B cell (primary cell): ENCODE measurements around the gene EP400. TPM values are rescaled to one million over a fixed set of nuclear protein-coding genes. Genes with fewer than 3 reads are reported as not detected.

Source experiments
- ATAC-seq: fragments of 200-7000 bp; cut with Tn5 transposase; one replicate; pipeline ENCODE4 v1.10.0; 2021; ENCODE audit warnings: low read depth, mild to moderate bottlenecking, moderate number of reproducible peaks, moderate library complexity
- CTCF ChIA-PET: fragments of 350-600 bp; sonication (Branson Sonifier 250); formaldehyde crosslinking; loops from one replicate; lab custom pipeline; 2021; ENCODE audit warnings: antibody characterized with exemption, inconsistent platforms; lab: Charles Lee
- POLR2A ChIA-PET: fragments of 350-600 bp; sonication (Branson Sonifier 250); formaldehyde crosslinking; loops from one replicate; lab custom pipeline; 2021; ENCODE audit warnings: antibody characterized with exemption; lab: Charles Lee
- DNase-seq: peaks from one replicate; pipeline ENCODE4 v3.0.0; 2013
- H2AFZ ChIP-seq: 2 replicates; pipeline ENCODE4 v1.6.1; 2012; ENCODE audit warnings: mild to moderate bottlenecking, low read depth, low read length; ENCODE audit not compliant: insufficient read depth, poor library complexity, severe bottlenecking
- H3K27ac ChIP-seq, 2 donors: 1 replicate in 1 of 2; 2 replicates in 1 of 2; pipeline ENCODE4 v1.5.1; 2012 to 2013; ENCODE audit warnings: low read length in 2 of 2, mild to moderate bottlenecking in 2 of 2, moderate library complexity in 1 of 2
- H3K27me3 ChIP-seq, 4 experiments: fragments of 200-600 bp in 1 of 4; sonication (generic) in 1 of 4; replicated peaks in 1 of 4; 1 replicate in 2 of 4; 2 replicates in 2 of 4; pipeline versions ENCODE4 v1.6.1 to v1.7.0; 2013 to 2016; ENCODE audit warnings: low read length in 3 of 4, mild to moderate bottlenecking in 2 of 4, mixed read lengths in 1 of 4, moderate library complexity in 1 of 4; ENCODE audit not compliant: insufficient read depth in 4 of 4, control insufficient read depth in 3 of 4; ENCODE audit errors: control extremely low read depth in 1 of 4
- H3K36me3 ChIP-seq, 2 experiments: replicated peaks in 1 of 2; 1 replicate in 1 of 2; 2 replicates in 1 of 2; pipeline versions ENCODE4 v1.6.1 to v1.7.1; 2013; ENCODE audit warnings: low read length in 1 of 2; ENCODE audit not compliant: insufficient read depth in 2 of 2, control insufficient read depth in 1 of 2; ENCODE audit errors: control extremely low read depth in 1 of 2, extremely low read depth in 1 of 2
- H3K4me1 ChIP-seq, 2 donors: fragments of 200-600 bp in 1 of 2; sonication (generic) in 1 of 2; 1 replicate in 1 of 2; 2 replicates in 1 of 2; pipeline versions ENCODE4 v1.5.1 to v1.6.1; 2013 to 2017; ENCODE audit warnings: low read length in 2 of 2; ENCODE audit not compliant: control insufficient read depth in 2 of 2, insufficient read depth in 2 of 2
- H3K4me2 ChIP-seq: replicated peaks from 2 replicates; pipeline ENCODE3; 2012; ENCODE audit warnings: mild to moderate bottlenecking, low read depth, low read length; ENCODE audit not compliant: poor library complexity, severe bottlenecking
- H3K4me3 ChIP-seq, 5 experiments: fragments of 200-600 bp in 1 of 5; sonication (generic) in 1 of 5; 1 replicate in 3 of 5; 2 replicates in 2 of 5; pipeline versions ENCODE4 v1.5.1 to v1.7.0; 2011 to 2016; ENCODE audit warnings: low read length in 4 of 5, mild to moderate bottlenecking in 4 of 5, low read depth in 2 of 5, control low read depth in 1 of 5, moderate library complexity in 1 of 5; ENCODE audit not compliant: insufficient read depth in 1 of 5; ENCODE audit errors: control extremely low read depth in 1 of 5, extremely low read depth in 1 of 5
- H3K79me2 ChIP-seq: fragments of 200-600 bp; sonication (generic); one replicate; pipeline ENCODE4 v1.6.0; 2016; ENCODE audit warnings: low read length; ENCODE audit not compliant: control insufficient read depth, insufficient read depth
- H3K9ac ChIP-seq: fragments of 200-600 bp; sonication (generic); 2 replicates; pipeline ENCODE4 v1.6.1; 2017; ENCODE audit warnings: mild to moderate bottlenecking, low read length, moderate library complexity
- H3K9me3 ChIP-seq, 3 donors: one replicate each; pipeline versions ENCODE4 v1.6.1 to v1.7.1; 2013; ENCODE audit warnings: low read length in 2 of 3; ENCODE audit not compliant: control insufficient read depth in 2 of 3, insufficient read depth in 1 of 3; ENCODE audit errors: control extremely low read depth in 1 of 3
- H4K20me1 ChIP-seq: 2 replicates; pipeline ENCODE4 v1.6.0; 2012; ENCODE audit warnings: mild to moderate bottlenecking, low read length; ENCODE audit not compliant: insufficient read depth, control insufficient read depth, poor library complexity, severe bottlenecking
- H3K27ac Mint-ChIP-seq: one replicate; pipeline ENCODE4 v1.8.0; 2021; ENCODE audit warnings: mixed read lengths
- H3K27me3 Mint-ChIP-seq: one replicate; pipeline ENCODE4 v1.8.0; 2021; ENCODE audit warnings: mixed read lengths
- H3K4me1 Mint-ChIP-seq: one replicate; pipeline ENCODE4 v1.8.0; 2021; ENCODE audit warnings: mixed read lengths
- H3K4me3 Mint-ChIP-seq: one replicate; pipeline ENCODE4 v1.8.0; 2021; ENCODE audit warnings: mixed read lengths
- H3K9me3 Mint-ChIP-seq: one replicate; pipeline ENCODE4 v1.8.0; 2022; ENCODE audit warnings: mixed read lengths; ENCODE audit not compliant: insufficient read depth
- EZH2 ChIP-seq: IDR thresholded peaks from 2 replicates; pipeline ENCODE4 v1.6.1; 2012; ENCODE audit warnings: borderline replicate concordance, low read depth, mild to moderate bottlenecking, moderate library complexity, low read length; ENCODE audit not compliant: insufficient read depth, poor library complexity, severe bottlenecking
- WGBS: methylation state at CpG from one replicate; pipeline ENCODE4 v1.1.5; 2013; ENCODE audit warnings: missing lambda C conversion rate; ENCODE audit not compliant: insufficient coverage; 5-methylcytosine and 5-hydroxymethylcytosine counted together
- intact Hi-C: fragments of 100-400 bp; cut with micrococcal nuclease; formaldehyde crosslinking; loops from one replicate; pipeline ENCODE4 v1.10.0; 2022
- polyA plus RNA-seq: library from polyadenylated mRNA; depleted of rRNA; stranded (reverse); fragments of >200 nt; gene quantifications from 2 replicates; pipeline ENCODE4 v1.2.3, GENCODE V29; 2012
- total RNA-seq, 2 donors: library from RNA; stranded (reverse); fragments of 120-200 nt in 1 of 2; gene quantifications; 1 replicate in 1 of 2; 2 replicates in 1 of 2; pipeline versions ENCODE4 v1.2.3 to v1.2.4, GENCODE V29; 2013 to 2022
- TF ChIP-seq, protein P1 (sequence below): fragments of 200-600 bp; IDR thresholded peaks from one replicate; pipeline ENCODE4 v1.8.0; 2022; ENCODE audit warnings: antibody characterized with exemption, mild to moderate bottlenecking

The EP400 gene
- total and polyA plus RNA-seq, 2 donors (not counting 1 experiment from before 2014, with no cell fraction given): 17.3 to 82.2 TPM

DNA sequence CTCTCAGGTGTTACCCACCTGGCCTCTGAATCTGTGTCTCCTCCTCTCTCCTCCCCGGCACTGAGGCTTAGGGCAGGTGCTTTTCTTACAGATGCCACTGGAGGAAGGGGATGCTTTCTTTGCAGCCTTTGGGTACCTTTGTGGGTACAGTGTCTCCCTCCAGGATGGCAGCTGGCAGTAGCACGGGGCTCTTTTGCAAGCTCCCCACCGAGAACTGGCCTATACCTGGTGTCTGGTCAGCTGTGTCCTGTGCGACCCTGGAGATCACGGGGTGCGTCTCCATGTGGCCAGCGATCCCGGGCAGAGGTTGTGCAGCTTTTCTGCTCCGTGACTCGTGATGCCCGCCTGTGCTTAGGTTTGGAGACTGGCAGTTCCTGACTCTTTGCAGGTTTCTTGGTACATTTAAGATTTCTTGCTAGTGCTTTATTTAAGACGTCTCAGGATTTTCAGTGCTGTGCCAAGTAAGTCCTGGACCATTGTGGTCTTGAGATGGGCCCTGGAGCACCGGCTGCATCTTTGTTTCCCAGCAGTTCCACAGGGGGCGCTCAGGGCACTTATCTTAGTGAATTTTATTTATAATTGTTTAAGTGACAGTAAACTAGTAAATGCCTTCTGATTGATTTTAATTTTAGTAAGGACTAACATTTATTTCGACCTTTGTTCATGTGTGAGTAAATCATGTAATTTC lies 125.4 kb downstream of the EP400 start:
- CTCF ChIA-PET: no interaction called here

More for the DNA sequence above, 125.4 kb downstream of the EP400 start:
- WGBS: 98% methylated on average over 14 of the region's 15 CpGs
- no peak overlapping the region for H3K4me3 Mint-ChIP-seq
- no peak overlapping the region for H3K4me2 ChIP-seq
- peak overlapping the region in 1 of 2 donors; percentile 80 for H3K27ac ChIP-seq
- ATAC-seq (no peak), DNase-seq (no peak)
- no peaks in the 10 kb centered on the region for H3K27me3 ChIP-seq
- peaks cover 47% of the 10 kb centered on the region for H3K79me2 ChIP-seq
- intact Hi-C loops: loop anchor here (10.0 kb wide), 1 partner anchor 150 kb away; the partner anchor contains the start of gene PUS1
- H3K9ac ChIP-seq: no peak overlapping the region
- peaks cover 43% of the 10 kb centered on the region for H3K4me1 Mint-ChIP-seq
- POLR2A ChIA-PET: no interaction called here
- TF ChIP-seq, protein P1, sequence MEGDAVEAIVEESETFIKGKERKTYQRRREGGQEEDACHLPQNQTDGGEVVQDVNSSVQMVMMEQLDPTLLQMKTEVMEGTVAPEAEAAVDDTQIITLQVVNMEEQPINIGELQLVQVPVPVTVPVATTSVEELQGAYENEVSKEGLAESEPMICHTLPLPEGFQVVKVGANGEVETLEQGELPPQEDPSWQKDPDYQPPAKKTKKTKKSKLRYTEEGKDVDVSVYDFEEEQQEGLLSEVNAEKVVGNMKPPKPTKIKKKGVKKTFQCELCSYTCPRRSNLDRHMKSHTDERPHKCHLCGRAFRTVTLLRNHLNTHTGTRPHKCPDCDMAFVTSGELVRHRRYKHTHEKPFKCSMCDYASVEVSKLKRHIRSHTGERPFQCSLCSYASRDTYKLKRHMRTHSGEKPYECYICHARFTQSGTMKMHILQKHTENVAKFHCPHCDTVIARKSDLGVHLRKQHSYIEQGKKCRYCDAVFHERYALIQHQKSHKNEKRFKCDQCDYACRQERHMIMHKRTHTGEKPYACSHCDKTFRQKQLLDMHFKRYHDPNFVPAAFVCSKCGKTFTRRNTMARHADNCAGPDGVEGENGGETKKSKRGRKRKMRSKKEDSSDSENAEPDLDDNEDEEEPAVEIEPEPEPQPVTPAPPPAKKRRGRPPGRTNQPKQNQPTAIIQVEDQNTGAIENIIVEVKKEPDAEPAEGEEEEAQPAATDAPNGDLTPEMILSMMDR: peak; percentile 15
- TF ChIP-seq EZH2: no peak
- H3K9me3 Mint-ChIP-seq: no peaks in the 10 kb centered on the region
- peaks cover 4 to 47% of the 10 kb centered on the region in 2 experiments for H3K36me3 ChIP-seq
- H3K27me3 Mint-ChIP-seq: no peaks in the 10 kb centered on the region
- peaks cover 36 to 43% of the 10 kb centered on the region in 2 donors for H3K4me1 ChIP-seq
- no peaks in the 10 kb centered on the region for H3K9me3 ChIP-seq
- no peak overlapping the region for H3K4me3 ChIP-seq
- peak overlapping the region; percentile 70 for H3K27ac Mint-ChIP-seq
- H4K20me1 ChIP-seq: no peaks in the 10 kb centered on the region
- H2AFZ ChIP-seq: no peak overlapping the region
